HTR-8/SVneo (cell line): ENCODE results near the gene ARL4D.
A peak's percentile ranks its signal among the peaks of the same experiment; 100 is the strongest.
"Not testable (repeated sequence)": the region's sequence is repeated elsewhere in the genome, so short reads cannot be mapped to it uniquely, and the experiment has no call there.

ENCODE experiments used
- DNase-seq: peaks from one replicate; pipeline ENCODE4 v3.0.0; 2011; ENCODE audit warnings: low spot score, mixed read lengths; ENCODE audit not compliant: insufficient read length
- FAIRE-seq: peaks from 2 replicates; lab custom pipeline; 2011; peaks lifted over from hg19 to GRCh38; lab: Jason Lieb, UNC

Gene ARL4D, protein sequence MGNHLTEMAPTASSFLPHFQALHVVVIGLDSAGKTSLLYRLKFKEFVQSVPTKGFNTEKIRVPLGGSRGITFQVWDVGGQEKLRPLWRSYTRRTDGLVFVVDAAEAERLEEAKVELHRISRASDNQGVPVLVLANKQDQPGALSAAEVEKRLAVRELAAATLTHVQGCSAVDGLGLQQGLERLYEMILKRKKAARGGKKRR

DNA sequence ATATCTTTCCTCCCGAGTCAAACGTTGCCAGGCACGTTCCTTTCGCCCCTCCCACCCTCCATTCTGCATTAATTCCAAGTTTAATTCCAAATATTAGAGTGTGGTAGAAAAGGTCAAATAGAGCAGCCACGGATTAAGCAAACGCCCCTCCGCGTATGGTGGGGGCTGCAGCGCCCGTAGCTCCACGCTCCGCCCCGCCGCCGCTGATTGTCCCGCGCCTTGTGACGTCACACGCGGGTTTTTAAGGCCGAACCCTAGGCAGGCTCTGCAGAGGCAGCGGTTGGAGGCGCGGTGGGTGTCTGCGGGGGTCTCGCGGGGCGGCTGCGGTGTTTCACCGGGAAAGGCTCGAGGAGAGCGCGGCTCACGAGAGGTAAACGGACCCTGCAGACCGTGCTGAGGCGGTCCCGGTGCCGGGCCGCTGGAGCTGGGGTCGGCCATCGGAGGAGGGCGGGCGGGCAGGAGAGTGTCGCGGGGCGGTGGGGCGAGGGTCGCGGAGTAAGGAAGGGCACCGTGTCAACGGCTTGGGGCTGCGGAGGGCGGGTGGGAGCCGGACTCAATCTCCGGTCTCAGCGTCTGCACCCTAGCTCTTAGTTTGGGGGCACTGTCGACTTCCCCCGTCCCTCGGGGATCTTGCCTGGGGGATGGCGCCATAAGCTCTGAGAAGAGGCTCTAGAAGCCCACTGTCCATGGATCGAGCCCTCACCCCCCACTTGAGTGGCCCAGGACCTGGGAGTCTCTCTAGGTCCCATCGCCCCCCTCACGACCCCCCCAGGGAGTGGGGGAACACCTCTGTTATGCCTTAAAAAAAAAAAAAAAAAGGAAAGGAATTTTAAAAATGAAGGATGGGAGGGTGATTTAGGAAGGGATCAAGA, at the start of gene ARL4D:
Gene ARL4D, plus strand, starts transcription at position 270 of the 872 bp plus-strand sequence. CDS start 740 bp downstream, outside the sequence.
- FAIRE-seq (peak; percentile 97), DNase-seq (peak; percentile 83)

DNA sequence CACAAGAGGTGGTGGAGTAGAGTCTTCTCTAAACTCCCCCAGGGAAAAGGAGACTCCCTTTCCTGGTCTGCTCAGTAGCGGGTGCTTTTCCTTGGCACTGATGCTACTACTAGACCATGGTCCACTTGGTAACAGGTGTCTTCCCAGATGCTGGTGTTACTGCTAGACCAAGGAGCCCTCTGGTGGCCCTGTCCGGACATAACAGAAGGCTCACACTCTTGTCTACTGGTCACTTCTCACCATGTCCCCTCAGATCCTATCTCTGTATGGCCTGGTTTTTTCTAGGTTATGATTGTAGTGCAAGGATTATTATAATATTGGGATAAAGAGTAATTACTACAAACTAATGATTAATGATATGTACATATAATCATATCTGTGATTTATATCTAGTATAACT, 49.7 kb upstream of the ARL4D start:
- FAIRE-seq = no peak
- DNase-seq = no peak

DNA sequence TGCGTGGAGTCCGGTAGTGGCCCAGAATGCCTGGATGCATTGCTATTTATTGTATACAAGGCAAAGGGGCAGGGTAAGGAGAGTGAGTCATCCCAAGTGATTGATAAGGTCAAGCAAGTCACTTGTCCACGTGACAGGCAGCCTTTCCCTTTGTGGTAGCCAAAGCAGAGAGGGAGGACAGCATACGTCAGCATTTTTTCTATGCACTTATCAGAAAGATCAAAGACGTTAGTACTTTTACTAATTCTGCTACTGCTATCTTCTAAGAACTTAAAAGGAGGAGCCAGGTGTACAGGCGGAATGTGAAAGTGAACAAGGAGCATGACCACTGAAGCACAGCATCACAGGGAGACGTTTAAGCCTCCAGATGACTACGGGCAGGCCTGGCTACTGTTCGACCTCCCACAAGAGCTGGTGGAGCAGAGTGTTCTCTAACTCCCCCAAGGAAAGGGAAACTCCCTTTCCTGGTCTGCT, 47.9 kb upstream of the ARL4D start:
- FAIRE-seq = no peak
- DNase-seq = no peak

DNA sequence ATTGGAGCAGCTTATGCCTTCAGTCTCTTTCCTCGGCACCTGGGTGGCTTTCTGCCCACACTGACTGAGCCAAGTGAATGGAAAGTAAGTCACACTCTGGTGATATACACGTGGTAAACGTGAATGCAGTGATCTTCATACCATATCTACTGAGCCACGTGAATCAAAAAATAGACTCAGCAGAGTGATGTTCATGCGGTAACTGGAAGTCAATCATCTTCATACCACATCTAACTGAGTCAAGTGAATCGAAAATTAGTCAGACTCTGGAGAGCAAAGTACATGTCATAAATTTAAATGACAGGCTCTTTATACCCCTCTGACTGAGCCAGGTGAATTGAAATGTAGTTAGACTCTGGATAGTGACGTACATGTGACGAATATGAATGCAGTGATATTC, 47.1 kb upstream of the ARL4D start:
- FAIRE-seq (no peak), DNase-seq (no peak)

DNA sequence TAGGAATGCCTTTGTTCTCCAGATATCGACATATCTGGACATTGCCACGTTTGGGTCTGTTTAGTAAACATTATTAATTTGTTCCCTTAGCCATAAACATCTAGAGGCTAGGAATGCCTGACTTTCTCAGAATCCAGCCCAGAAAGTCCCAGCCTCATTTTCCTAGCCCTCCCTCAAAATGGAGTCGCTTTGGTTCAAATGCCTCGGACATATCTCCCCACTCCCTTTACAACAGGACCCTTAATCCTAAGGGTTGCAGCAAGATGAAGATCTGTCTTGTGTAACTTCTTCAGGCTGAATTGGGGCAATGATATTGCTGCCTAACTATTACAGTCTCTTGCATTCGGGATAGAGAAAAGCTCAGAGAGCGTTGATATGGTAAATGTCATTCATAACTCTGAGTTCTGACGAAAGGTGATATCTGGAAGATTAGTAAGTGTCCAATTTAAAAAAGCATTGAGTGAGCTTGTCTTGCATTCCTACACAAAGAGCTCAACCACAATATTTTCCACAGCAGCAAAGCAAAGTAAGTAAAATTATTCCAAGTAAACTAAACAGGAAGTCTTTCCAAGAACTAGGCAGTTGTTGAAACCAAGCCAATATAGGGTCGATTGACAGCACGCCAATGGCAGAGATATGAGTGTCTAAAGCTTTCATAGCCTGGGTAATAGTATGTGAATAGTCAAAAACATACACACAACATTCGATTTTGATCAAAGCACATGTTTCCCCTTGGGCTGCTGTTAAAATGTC, 46.0 kb upstream of the ARL4D start:
- FAIRE-seq (no peak), DNase-seq (no peak)

DNA sequence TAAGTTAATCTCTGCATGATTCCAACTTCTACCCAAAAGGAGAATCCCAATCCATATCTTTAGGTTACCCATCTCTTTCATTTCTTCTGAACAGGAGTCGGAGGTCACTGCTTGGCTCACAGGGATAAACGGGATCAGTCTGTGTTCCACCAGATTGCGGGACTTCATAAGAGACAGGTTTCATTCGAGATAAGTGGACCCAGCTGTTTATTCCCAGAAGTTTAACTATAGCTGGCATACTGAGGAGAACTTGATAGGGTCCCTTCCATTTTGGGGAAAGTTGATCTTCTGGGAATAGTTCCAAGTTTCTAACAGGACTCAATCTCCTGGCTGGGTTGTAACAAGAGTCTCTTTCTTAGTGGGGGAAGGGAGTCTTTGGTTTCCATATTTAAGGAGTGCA, 45.4 kb upstream of the ARL4D start:
- FAIRE-seq = no peak
- DNase-seq = no peak

DNA sequence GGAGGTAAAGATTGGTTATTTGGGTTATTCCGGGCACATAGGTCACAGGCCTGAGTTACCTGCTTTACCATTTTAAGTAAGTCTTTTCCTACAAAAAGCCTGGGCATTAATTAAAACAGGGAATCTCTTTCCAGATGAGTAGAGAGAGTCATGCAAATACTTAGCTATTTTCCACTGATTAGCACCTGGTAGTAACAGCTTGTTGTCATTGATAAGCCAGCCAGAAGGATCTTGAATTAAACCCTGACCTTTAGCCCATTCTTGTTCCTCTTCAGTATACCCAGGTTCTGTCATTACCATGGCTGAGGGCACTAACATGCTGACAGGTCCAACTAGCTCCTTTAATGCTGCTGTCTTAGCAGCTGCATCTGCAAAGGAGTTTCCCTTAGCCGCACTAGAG, 44.4 kb upstream of the ARL4D start:
- no peak for FAIRE-seq
- no peak for DNase-seq

DNA sequence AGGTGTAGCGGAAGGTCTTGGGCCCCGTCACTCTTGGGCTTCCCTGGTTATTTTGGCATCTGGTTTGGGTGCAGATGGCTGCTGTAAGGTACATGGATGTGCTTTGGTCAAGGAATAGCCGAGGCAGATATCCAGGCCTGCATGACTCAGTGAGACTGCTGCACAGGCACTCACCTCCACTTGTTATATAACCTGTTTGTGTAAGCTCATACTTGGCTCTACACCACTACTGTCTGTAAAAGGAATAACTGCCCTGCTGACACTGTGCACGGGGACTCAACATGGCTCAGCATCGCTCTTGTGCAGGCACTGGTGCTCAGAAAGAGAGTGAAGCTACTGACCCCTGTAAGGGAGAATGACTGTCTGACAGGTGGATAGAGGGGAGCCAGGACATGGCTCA, 42.3 kb upstream of the ARL4D start:
- FAIRE-seq (no peak), DNase-seq (no peak)

DNA sequence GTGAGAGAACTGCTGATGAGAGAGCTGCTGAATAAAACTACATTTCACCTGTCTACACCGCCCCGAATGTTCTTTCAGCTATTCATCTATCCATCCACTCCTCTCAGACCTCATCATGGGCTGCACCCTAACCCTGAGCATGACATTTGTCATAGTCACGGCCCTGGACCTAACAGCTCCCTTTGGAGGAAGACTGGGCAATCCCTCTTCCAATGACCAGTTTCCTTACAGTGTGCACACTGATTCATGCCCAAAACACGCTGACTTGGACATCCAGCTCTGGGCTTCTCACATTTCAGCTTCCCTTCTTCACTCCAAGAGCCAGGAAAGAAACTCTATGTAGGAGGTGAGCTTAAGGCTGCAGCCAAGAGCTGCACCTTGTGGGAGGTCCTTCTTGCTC, 41.8 kb upstream of the ARL4D start:
- peak; percentile 87 for DNase-seq
- peak; percentile 94 for FAIRE-seq

DNA sequence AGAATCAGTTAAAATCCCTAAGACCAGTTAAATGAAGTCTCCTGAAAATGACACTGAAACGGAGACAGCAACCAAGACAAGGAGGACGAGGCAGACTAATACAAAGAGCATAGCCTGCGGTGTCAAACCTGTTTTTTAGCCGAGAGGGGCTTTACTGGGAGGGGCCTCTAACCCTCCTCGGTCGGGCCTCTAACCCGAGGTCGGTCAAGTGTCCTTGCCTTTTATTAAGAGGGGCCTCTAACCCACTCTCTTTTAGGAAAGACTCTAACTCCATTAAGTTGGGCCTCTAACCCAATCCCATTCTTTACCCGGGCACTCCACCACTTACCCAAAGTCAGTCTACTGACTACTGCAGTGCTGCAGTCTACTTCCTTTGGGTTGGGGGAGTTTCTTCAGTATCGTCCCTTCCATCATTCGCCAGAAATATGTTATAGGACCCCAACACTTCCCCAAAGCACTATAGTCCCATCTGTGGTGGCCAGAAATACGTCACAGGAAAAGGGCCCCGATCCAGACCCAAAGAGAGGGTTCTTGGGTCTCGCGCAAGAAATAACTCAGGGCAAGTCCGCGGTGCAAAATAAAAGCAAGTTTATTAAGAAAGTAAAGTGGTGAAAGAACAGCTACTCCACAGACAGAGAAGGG, 39.2 kb upstream of the ARL4D start:
- DNase-seq = no peak
- FAIRE-seq = no peak

DNA sequence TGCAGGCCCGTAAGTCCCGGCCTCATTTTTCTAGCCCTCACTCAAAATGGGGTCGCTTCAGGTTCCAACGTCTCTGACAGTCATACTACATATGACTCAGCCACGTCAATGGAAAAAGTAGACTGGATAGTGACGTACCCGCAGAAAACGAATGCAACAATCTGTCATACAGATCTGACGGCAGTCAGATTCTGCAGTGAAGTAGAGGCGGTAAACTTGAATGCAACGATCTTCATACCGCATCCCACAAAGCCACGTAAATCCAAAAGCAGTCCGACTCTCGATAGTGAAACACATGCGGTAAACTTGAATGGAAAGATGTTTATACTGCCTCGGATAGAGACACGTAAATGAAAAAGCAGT, 38.4 kb upstream of the ARL4D start:
- peak; percentile 73 for FAIRE-seq
- DNase-seq = peak; percentile 64

DNA sequence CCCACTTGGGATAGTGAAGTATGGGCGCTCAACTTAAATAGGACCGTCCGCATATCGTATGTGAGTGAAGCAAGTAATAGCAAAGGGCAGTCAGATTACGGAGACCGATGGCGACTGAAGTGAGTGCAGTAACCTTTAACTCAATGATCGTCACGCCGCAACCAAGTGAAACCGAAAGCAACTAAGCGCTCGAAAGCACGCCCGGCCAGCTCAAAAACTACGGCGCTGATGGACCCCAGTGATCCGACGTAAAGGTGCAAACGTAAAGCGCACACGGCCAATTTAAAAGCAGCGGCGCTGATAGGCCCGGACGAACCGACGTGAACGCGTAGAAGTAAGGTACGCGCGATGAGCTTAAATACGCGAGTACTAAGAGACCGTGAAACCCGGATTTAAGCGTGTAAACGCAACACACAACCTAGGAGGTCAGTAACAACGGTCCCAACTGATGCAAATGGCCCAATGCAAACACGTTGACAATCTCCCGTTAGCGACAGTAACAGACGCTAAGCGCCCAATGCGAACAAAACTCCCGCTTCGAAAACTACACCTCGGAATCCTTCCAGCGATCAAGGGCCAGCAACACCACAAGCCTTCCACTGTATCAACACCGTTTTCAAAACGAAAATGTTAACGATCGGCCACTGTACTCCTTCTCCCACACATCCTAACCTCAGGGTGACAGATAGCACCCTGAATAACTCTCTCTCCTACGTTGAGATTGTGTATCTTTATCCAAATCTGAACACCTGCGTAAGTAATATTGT, 37.9 kb upstream of the ARL4D start:
- DNase-seq = peak; percentile 90
- peak; percentile 90 for FAIRE-seq

DNA sequence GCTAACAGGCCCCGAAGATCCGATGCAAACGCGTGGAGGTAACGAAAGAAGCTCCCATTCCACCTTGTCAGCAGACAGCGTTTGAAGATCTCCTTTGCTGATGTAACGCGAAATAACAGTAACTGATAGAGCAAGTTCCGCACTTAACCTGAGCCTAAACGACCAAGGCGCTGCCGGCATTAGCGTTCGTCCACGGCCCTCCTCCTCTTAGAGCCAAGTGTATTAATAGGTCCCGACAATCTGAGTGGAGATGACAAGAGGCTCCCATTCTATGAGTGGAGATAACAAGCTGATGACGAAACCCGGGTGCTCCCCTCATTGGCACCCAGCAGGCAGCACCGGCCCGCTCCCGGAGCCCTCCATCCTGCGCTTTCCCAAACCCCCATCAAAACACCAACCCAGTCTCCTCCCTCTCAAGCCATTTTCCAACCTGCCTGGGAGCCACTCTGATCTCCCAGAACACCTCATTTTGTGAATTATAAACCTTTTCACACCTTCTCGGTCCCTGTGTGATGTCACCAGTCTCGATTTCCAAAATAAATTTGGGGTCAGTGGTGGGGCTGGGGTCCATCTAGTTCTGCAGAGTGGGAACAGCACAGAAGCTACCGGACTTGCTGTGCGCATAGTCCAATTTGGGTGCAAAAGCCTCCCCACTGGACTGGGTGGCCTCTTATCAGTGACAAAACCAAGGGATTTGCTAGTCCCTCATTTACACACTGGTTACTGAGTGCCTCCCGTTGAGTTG, 35.4 kb upstream of the ARL4D start:
- FAIRE-seq (no peak), DNase-seq (no peak)

DNA sequence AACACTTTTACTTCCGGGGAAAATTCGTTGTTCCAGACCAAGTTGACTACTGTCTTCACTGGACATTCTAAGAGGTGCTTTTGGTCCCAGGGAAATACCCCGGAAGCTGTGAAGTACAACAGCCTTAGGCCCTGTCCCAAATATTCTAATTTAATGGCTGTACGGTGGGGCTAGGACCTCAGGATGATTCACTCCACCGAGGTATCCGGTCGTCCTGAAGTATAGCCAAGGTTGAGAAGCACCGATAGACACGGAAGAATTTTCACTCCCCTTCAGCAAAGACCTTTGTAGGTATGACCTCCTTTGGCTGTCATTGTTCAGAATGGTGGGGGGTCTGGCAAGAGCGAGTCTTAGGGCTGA, 34.9 kb upstream of the ARL4D start:
- DNase-seq = no peak

DNA sequence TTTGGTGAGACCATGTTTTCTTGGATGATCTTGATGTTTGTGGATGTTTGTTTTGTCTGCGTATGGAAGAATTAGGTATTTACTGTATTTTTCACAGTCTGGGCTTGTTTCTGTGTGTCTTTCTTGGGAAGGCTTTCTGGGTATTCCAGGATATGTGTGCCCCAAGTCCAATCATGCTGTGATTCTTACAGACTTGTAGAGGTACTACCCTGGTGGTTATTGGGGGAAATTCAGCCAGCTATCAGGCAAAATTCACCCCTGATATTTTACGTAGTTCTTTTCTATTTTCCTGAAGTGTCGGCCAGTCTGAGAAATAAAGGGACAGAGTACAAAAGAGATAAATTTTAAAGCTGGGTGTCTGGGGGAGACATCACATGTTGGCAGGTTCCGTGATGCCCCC, 33.4 kb upstream of the ARL4D start:
- DNase-seq (no peak), FAIRE-seq (no peak)

More for the DNA sequence above, 34.9 kb upstream of the ARL4D start:
- FAIRE-seq = no peak

DNA sequence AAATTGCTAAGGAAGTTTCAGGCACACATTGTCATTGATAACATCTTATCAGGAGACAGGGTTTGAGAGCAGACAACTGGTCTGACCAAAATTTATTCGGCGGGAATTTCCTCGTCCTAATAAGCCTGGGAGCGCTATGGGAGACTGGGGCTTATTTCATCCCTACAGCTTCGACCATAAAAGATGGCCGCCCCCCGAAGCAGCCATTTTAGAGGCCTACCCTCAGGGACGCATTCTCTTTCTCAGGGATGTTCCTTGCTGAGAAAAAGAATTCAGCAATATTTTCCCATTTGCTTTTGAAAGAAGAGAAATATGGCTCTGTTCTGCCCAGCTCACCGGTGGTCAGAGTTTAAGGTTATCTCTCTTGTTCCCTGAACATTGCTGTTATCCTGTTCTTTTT, 32.9 kb upstream of the ARL4D start:
- DNase-seq, FAIRE-seq: not testable (repeated sequence)

DNA sequence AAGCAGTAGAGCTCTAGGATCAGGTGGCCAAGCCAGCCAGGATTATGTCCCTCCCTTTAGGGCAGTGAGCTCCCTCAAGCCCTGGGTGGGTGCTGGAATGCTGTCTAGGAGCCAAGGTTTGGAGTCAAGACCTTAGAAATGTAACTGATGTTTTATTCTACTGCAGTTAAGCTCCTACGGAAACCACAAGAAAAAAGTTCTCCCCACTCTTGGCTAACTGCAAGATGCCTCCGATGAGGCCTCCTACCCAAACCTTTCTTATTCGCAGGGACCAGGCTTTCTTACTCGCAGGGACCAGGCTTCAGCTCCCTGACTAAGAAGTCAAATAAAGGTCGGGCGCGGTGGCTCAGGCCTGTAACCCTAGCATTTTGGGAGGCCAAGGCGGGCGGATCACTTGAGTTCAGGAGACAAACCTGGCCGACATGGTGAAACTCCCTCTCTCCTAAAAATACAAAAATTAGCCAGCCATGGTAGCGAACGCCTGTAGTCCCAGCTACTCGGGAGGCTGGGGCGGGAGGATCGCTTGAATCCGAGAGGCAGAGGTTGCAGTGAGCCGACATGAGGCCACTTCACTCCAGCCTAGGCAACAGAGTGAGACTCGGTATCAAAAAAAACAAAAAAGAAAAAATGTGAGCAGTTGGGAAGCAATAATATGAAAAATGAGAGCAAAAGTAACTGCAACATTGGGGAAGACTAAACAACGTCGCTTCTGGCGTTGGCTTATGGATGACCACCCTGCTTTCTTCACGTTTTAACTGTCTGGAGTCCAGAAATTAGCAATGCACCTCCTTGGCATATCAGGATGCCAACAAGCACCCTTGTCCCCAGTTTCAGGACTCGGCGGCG, 31.7 kb upstream of the ARL4D start:
- DNase-seq = no peak
- no peak for FAIRE-seq

DNA sequence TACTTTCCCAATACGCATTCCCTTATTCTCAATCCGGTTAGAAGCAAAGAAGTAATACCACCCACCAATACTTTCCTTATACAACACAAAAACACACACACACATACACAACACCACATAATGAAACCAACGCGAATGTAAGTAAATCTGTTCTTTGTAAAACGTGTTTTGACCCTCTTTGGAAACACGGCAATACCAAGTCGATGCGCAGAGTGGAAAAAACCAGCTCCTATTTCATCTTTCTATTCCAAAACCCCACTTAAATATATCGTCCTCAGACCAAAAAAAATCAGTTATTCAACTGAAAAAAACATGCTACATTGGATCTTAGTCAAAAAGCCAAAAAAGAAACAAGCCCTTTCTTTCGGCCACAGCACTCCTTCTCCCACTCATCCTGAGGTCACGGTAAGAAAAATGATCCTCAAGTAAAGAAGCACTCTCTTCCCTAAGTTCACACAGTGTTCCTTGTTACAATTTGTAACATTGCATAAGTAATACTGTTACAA, 31.0 kb upstream of the ARL4D start:
- peak; percentile 70 for DNase-seq
- FAIRE-seq = peak; percentile 51
